MM.1S (cell line): ENCODE measurements around the gene FSIP1.

Source experiments
- EZH2 ChIP-seq: fragments of 300-600 bp; sonication (generic); optimal IDR thresholded peaks from 2 replicates; pipeline ENCODE3; 2017; ENCODE audit warnings: low read depth, mild to moderate bottlenecking, antibody characterized with exemption, low read length, mixed read lengths
- TF ChIP-seq, protein P1 (sequence below): fragments of 300-600 bp; sonication (generic); IDR thresholded peaks from 2 replicates; pipeline ENCODE4 v1.5.1; 2016; ENCODE audit warnings: antibody characterized with exemption, low read length, mixed read lengths

DNA sequence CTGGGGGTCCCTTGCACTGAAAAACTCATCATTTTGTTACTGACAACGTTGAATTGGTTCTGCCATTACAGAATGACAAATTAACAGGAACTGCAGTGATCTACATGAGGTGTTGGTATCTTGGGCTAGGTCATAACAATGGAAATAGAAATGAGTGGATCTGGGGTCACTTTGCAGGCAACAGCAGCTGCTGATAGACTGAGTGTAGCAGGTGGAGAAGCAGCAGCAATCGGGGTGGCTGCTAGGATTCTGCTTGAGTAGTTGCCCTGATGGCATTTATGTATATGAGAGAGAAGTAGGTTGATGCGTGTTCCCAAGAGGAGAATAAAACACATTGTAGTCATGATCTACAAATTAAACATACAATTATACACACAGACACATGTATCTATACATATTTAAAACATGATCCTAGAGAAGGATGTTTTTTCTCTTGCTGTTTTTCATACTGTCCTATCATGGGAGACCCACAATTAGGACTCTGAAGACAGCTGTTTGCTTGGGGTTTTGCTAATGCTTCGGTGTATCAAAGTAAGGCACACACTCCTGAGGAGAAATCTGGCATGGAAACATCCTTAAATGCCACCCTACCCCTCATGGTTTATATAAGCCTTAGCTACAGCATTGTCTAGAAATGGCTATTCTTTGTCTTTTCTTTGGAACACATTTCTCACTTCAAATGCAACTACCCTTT is 217.5 kb downstream of the FSIP1 start:
- TF ChIP-seq, protein P1, sequence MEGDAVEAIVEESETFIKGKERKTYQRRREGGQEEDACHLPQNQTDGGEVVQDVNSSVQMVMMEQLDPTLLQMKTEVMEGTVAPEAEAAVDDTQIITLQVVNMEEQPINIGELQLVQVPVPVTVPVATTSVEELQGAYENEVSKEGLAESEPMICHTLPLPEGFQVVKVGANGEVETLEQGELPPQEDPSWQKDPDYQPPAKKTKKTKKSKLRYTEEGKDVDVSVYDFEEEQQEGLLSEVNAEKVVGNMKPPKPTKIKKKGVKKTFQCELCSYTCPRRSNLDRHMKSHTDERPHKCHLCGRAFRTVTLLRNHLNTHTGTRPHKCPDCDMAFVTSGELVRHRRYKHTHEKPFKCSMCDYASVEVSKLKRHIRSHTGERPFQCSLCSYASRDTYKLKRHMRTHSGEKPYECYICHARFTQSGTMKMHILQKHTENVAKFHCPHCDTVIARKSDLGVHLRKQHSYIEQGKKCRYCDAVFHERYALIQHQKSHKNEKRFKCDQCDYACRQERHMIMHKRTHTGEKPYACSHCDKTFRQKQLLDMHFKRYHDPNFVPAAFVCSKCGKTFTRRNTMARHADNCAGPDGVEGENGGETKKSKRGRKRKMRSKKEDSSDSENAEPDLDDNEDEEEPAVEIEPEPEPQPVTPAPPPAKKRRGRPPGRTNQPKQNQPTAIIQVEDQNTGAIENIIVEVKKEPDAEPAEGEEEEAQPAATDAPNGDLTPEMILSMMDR = no peak
- no peak for TF ChIP-seq EZH2
